Neural progenitor cell (in vitro differentiated cells): ENCODE measurements around the gene FOXD4L1.
"Not testable (repeated sequence)": the region's sequence is repeated elsewhere in the genome, so short reads cannot be mapped to it uniquely, and the experiment has no call there.

Source experiments
- CTCF ChIP-seq: fragments of 200-600 bp; sonication (generic); IDR thresholded peaks from 2 replicates; pipeline ENCODE4 v1.5.1; 2017; ENCODE audit warnings: antibody characterized with exemption, mild to moderate bottlenecking
- EZH2 ChIP-seq: fragments of 200-600 bp; sonication (generic); IDR thresholded peaks from 2 replicates; pipeline ENCODE4 v1.6.1; 2017; ENCODE audit warnings: antibody characterized with exemption, mild to moderate bottlenecking, moderate library complexity
- EZH2phosphoT487 ChIP-seq: fragments of 200-600 bp; sonication (generic); IDR thresholded peaks from 2 replicates; pipeline ENCODE4 v1.6.1; 2017; ENCODE audit warnings: antibody characterized with exemption

DNA sequence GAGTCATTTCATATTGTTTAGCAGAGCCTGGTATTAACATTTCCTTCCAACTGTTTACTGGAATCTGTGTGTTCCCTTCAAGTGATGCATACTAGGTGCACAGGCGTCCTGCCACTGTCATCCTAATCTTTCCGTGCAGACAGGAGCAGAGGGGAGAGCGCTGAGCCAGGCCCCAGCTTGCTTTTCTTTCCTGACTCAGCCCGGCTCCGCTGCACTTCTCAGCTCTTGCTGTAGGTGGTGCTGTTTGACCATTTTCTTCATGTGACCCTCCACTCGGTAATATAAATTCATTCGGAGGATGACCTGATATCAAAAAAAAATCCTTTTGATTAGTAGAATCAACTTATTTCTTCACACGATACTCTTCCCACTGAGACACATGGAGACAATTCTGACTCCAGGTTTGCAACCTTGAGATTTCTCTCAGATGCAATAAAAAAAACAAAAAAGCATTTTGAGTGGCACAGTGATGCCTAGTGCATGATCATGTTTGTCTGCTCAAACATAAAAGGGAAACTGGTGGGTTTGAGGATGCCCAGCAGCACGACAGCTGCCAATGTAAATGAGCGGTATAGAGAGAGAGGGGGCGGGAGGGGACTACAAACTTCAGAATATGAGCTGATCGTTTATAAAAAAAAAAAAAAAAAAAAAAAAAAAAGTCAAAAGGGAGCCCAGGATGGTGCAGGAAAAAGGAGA, 29.0 kb downstream of the FOXD4L1 start:
- TF ChIP-seq CTCF, EZH2, EZH2phosphoT487: not testable (repeated sequence)
